Measurements from ENCODE around the gene TNPO3. TPM values are rescaled to one million over a fixed set of nuclear protein-coding genes. Genes with fewer than 3 reads are reported as not detected.
A peak's percentile ranks its signal among the peaks of the same experiment; 100 is the strongest.
"Not testable (repeated sequence)": the region's sequence is repeated elsewhere in the genome, so short reads cannot be mapped to it uniquely, and the experiment has no call there.

TNPO3 gene
- total and polyA plus RNA-seq, 10 of the 15 experiments (the other 5 are each of a cell fraction or from before 2014, with no cell fraction given): 17.6 to 91.8 (median 65.9) TPM

GRCh38 chr7:129051459-129051858 is 3.5 kb downstream of the TNPO3 start:
- H2AFZ ChIP-seq (ENCODE audit: control insufficient read depth, low read depth, low read length); BruUV-seq (replicated peaks); H3K9ac ChIP-seq (ENCODE audit: control insufficient read depth, insufficient read depth, low read length); H3K9me3 ChIP-seq (replicated peaks; ENCODE audit: control insufficient read depth, insufficient read depth, low read length); H3K27ac ChIP-seq (ENCODE audit: control insufficient read depth, insufficient read depth); FAIRE-seq; H3K4me1 ChIP-seq (ENCODE audit: control insufficient read depth, insufficient read depth, low read length); H3K27me3 ChIP-seq (replicated peaks in 1 of 2; ENCODE audit: control insufficient read depth in 2 of 2, insufficient read depth in 2 of 2, low read length in 1 of 2); H4K20me1 ChIP-seq (ENCODE audit: control insufficient read depth, insufficient read depth); DNase-seq (ENCODE audit: low read depth, low spot score); ATAC-seq; in situ Hi-C loops (cut with MboI): not testable (repeated sequence)
- H3K79me2 ChIP-seq (ENCODE audit: control insufficient read depth, insufficient read depth, low read length): peaks cover 85% of the 10 kb centered on the region
- WGBS (ENCODE audit: insufficient coverage, insufficient replicate concordance, low lambda C conversion rate, missing lambda C conversion rate): 90% methylated on average over 7 of the region's 7 CpGs
- POLR2A ChIA-PET: interaction anchor here (0.6 to 4.8 kb wide), 7 partner anchors 8 to 155 kb away, joined by 3 to 42 read pairs (median 4); no protein-coding TSS in a partner anchor
- intact Hi-C loops (cut with micrococcal nuclease; ENCODE audit: unreplicated experiment): loop anchor here (5.0 kb wide), 1 partner anchor 41 kb away; no protein-coding TSS in a partner anchor
- H3K36me3 ChIP-seq (ENCODE audit: control insufficient read depth in 2 of 2, insufficient read depth in 2 of 2, low read length in 1 of 2): peaks cover 0 to 10% of the 10 kb centered on the region in 2 experiments; a peak in 2 of 4 replicates
- peak overlapping the region; percentile 42; the same call in 1 of the 2 replicates for H3K4me3 ChIP-seq
- RAD21 ChIA-PET (ENCODE audit: unreplicated experiment): interaction anchor here (0.6 to 4.5 kb wide), 5 partner anchors 9 to 42 kb away, joined by 3 to 32 read pairs (median 4); no protein-coding TSS in a partner anchor
- peak overlapping the region; percentile 58 for H3K4me2 ChIP-seq (ENCODE audit: control insufficient read depth, insufficient read depth)
- CTCF ChIA-PET: interaction anchor here (0.6 to 2.5 kb wide), 5 partner anchors 10 to 143 kb away, joined by 3 to 12 read pairs (median 3); no protein-coding TSS in a partner anchor
- SMC1A ChIA-PET (ENCODE audit: uncharacterized antibody, unreplicated experiment): interaction anchor here (0.9 to 8.0 kb wide), 6 partner anchors 9 to 111 kb away, joined by 3 to 77 read pairs (median 39); no protein-coding TSS in a partner anchor
- TF ChIP-seq MLLT1 (IDR thresholded peaks at IDR 0.05) (peak; percentile 62), PAX5 (IDR thresholded peaks at IDR 0.05; ENCODE audit: borderline replicate concordance, low read depth, low read length) (peak; percentile 74; the same call in 1 of the 2 replicates)

- H3K27ac ChIP-seq (ENCODE audit: control insufficient read depth, insufficient read depth): no peak overlapping the region
- no TSS peak for BruUV-seq (replicated peaks)
- DNase-seq (ENCODE audit: low read depth, low spot score) (no peak), ATAC-seq (no peak), FAIRE-seq (no peak)
- no peaks in the 10 kb centered on the region for H3K9me3 ChIP-seq (replicated peaks; ENCODE audit: control insufficient read depth, insufficient read depth, low read length)
- ChIA-PET SMC1A (ENCODE audit: uncharacterized antibody, unreplicated experiment) (interaction anchor here (1.4 kb wide), 1 partner anchor 30 kb away, joined by 4 read pairs; no protein-coding TSS in a partner anchor), RAD21 (ENCODE audit: unreplicated experiment) (no interaction called here), POLR2A (no interaction called here), CTCF (interaction anchor here (1.2 kb wide), 1 partner anchor 44 kb away, joined by 3 read pairs; no protein-coding TSS in a partner anchor)
- H3K9ac ChIP-seq (ENCODE audit: control insufficient read depth, insufficient read depth, low read length): no peak overlapping the region
- H3K4me1 ChIP-seq (ENCODE audit: control insufficient read depth, insufficient read depth, low read length): peaks cover 33% of the 10 kb centered on the region
- H3K4me3 ChIP-seq: no peak overlapping the region; the same call in 1 of the 2 replicates
- peak overlapping the region; percentile 77 for H3K4me2 ChIP-seq (ENCODE audit: control insufficient read depth, insufficient read depth)
- H3K27me3 ChIP-seq (replicated peaks in 1 of 2; ENCODE audit: control insufficient read depth in 2 of 2, insufficient read depth in 2 of 2, low read length in 1 of 2): no peaks in the 10 kb centered on the region
- H3K36me3 ChIP-seq (ENCODE audit: control insufficient read depth in 2 of 2, insufficient read depth in 2 of 2, low read length in 1 of 2): peaks cover 0 to 10% of the 10 kb centered on the region in 2 experiments; a peak in 2 of 4 replicates
- peaks cover 4% of the 10 kb centered on the region for H4K20me1 ChIP-seq (ENCODE audit: control insufficient read depth, insufficient read depth)
- no peak overlapping the region for H2AFZ ChIP-seq (ENCODE audit: control insufficient read depth, low read depth, low read length)
- WGBS (ENCODE audit: insufficient coverage, insufficient replicate concordance, low lambda C conversion rate, missing lambda C conversion rate): 98% methylated on average over 2 of the region's 2 CpGs
- intact Hi-C loops (cut with micrococcal nuclease; ENCODE audit: unreplicated experiment): no loop called here
- H3K79me2 ChIP-seq (ENCODE audit: control insufficient read depth, insufficient read depth, low read length): peaks cover 96% of the 10 kb centered on the region
- in situ Hi-C loops (cut with MboI): no loop called here
- TF ChIP-seq ELK1 (IDR thresholded peaks at IDR 0.05; ENCODE audit: low read depth, low read length): no peak
- no peak for TF ChIP-seq SRF (IDR thresholded peaks at IDR 0.05; ENCODE audit: low read depth in 2 of 2, low read length in 2 of 2)
- TF ChIP-seq PRDM15 (CRISPR knock-in tag; IDR thresholded peaks at IDR 0.05): no peak
- TF ChIP-seq IRF5 (IDR thresholded peaks at IDR 0.05; ENCODE audit: borderline replicate concordance): no peak
- TF ChIP-seq SREBF1 (IDR thresholded peaks at IDR 0.05; ENCODE audit: low read length): no peak
- TF ChIP-seq RBBP5 (conservative IDR thresholded peaks at IDR 0.05): no peak
Observed at GRCh38 chr7:129047761-129048160, 7.2 kb downstream of the TNPO3 start.
